HepG2 (cell line): Measurements from ENCODE around the gene SMCO1. TPM values are rescaled to one million over a fixed set of nuclear protein-coding genes. Genes with fewer than 3 reads are reported as not detected.

Experiments
- DNMT1 ChIP-seq: sonication (generic); formaldehyde crosslinking; IDR thresholded peaks from 2 replicates; pipeline ENCODE4 v1.5.1; 2020; ENCODE audit warnings: mild to moderate bottlenecking, missing genetic modification reagents
- HDAC1 ChIP-seq: sonication (generic); formaldehyde crosslinking; IDR thresholded peaks from 2 replicates; pipeline ENCODE4 v1.5.1; 2020; ENCODE audit warnings: mild to moderate bottlenecking, missing genetic modification reagents
- MBD4 ChIP-seq: IDR thresholded peaks from 2 replicates; pipeline ENCODE4 v1.6.1; 2012; ENCODE audit warnings: low read length, inconsistent platforms, borderline replicate concordance
- REPIN1 ChIP-seq: sonication (generic); formaldehyde crosslinking; IDR thresholded peaks from 2 replicates; pipeline ENCODE4 v1.8.0; 2022; ENCODE audit warnings: missing genetic modification reagents, low read depth, mild to moderate bottlenecking, borderline replicate concordance
- SIN3A ChIP-seq: IDR thresholded peaks from 2 replicates; pipeline ENCODE4 v1.6.1; 2011; ENCODE audit warnings: low read depth, mild to moderate bottlenecking, control low read depth, low read length, borderline replicate concordance
- SMAD9 ChIP-seq: sonication (generic); formaldehyde crosslinking; IDR thresholded peaks from 2 replicates; pipeline ENCODE4 v1.5.1; 2020; ENCODE audit warnings: mild to moderate bottlenecking, missing genetic modification reagents
- ZBTB21 ChIP-seq: sonication (generic); formaldehyde crosslinking; IDR thresholded peaks from 2 replicates; pipeline ENCODE4 v1.4.0; 2020; ENCODE audit warnings: missing genetic modification reagents
- ZNF550 ChIP-seq: sonication (generic); formaldehyde crosslinking; IDR thresholded peaks from 2 replicates; pipeline ENCODE4 v1.4.0; 2020; ENCODE audit warnings: mild to moderate bottlenecking, missing genetic modification reagents, borderline replicate concordance
- ZNF879 ChIP-seq: sonication (generic); formaldehyde crosslinking; IDR thresholded peaks from 2 replicates; pipeline ENCODE4 v1.8.1; 2023; ENCODE audit warnings: missing genetic modification reagents
- ZSCAN20 ChIP-seq: sonication (generic); formaldehyde crosslinking; IDR thresholded peaks from 2 replicates; pipeline ENCODE4 v1.4.0; 2020; ENCODE audit warnings: missing genetic modification reagents, mild to moderate bottlenecking, borderline replicate concordance
- ZSCAN25 ChIP-seq: sonication (generic); formaldehyde crosslinking; IDR thresholded peaks from 2 replicates; pipeline ENCODE4 v1.8.0; 2022; ENCODE audit warnings: mild to moderate bottlenecking, missing genetic modification reagents
- ZSCAN29 ChIP-seq: sonication (generic); formaldehyde crosslinking; conservative IDR thresholded peaks from 2 replicates; pipeline ENCODE4 v1.4.0; 2020; ENCODE audit warnings: mild to moderate bottlenecking, missing genetic modification reagents
- polyA plus RNA-seq, 8 experiments: library from polyadenylated mRNA; depleted of rRNA in 3 of 8; stranded (reverse) in 7 of 8; unstranded in 1 of 8; fragments of >200 nt; fragmentation: Illumina TruSeq in 4 of 8; extraction: Trizol in 4 of 8; gene quantifications; 2 replicates each; pipeline versions ENCODE4 v1.2.1 to v1.2.3, GENCODE V29; 2011 to 2016; ENCODE audit warnings: low read depth in 4 of 8, missing spikeins in 1 of 8, mixed read lengths in 1 of 8; ENCODE audit not compliant: insufficient read depth in 1 of 8
- total RNA-seq, 5 experiments: library from RNA; depleted of rRNA; stranded (reverse); fragments of >200 nt; fragmentation: Illumina TruSeq; extraction: Trizol; gene quantifications; 2 replicates each; pipeline ENCODE4 v1.2.3, GENCODE V29; 2016; ENCODE audit warnings: low read depth in 1 of 5
- TF ChIP-seq, protein P1 (sequence below): sonication (generic); formaldehyde crosslinking; IDR thresholded peaks from 2 replicates; pipeline ENCODE4; 2020; ENCODE audit warnings: missing genetic modification reagents, mild to moderate bottlenecking, borderline replicate concordance
- TF ChIP-seq, protein P2 (sequence below): IDR thresholded peaks from 2 replicates; pipeline ENCODE4 v1.6.1; 2016; ENCODE audit warnings: low read depth, missing genetic modification reagents, missing compliant biosample characterization
- TF ChIP-seq, protein P3 (sequence below): sonication (generic); formaldehyde crosslinking; IDR thresholded peaks from 2 replicates; pipeline ENCODE4 v1.4.0; 2020; ENCODE audit warnings: low read depth, mild to moderate bottlenecking, missing genetic modification reagents
- TF ChIP-seq, protein P4 (sequence below): sonication (generic); formaldehyde crosslinking; IDR thresholded peaks from 2 replicates; pipeline ENCODE4 v1.8.0; 2022; ENCODE audit warnings: mild to moderate bottlenecking, missing genetic modification reagents, moderate library complexity

Gene SMCO1
- total and polyA plus RNA-seq, 2 of the 13 experiments (the other 11 are each of a cell fraction or from before 2014, with no cell fraction given) = not detected

DNA sequence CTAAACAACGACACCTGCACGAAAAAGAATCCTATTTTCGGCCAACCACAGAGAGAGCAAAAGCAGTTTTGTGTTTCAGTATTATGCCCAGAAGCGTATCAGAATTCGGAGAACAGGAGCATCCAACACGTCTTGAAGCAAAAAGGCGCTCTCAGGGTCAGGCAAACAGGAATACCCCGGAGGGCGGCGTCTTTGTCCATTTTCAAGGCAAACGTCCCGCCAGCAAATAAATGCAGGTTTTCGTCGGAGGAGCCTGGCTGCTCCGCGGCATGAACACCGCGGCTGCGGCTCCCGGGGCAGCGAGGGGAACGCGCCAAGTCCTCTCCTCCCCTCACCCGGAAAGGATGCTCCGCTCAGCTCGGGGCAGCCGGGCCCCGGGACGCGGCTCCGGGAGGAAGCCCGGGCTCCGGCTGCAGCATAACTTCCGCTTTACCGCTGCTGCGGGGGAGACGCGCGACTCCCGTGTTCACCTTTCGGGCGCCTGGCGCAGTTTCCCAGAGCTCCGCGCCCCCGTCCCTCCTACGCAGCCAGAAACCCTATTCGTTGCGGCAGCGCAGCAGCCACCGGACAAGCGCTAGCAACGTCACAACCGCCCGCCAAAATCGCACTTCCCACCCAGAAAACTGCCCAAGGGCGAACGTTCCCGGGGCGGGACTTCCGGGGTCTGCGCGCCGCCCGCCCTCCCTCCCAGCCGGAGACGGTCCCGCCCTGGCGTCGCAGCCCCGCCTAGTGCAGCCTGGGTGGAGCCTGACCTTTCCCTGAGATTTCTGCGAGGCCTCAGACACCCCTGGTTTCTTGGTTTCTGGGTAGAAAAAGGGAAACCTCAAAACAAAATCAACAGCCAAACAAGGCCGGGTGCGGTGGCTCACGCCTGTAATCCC, 11.7 kb downstream of the SMCO1 start, which contains the start of gene RNF168 (continued):
- TF ChIP-seq DNMT1 (CRISPR knock-in tag) (no peak), REPIN1 (CRISPR knock-in tag) (peak; percentile 68; the same call in 1 of the 2 replicates), ZNF550 (CRISPR knock-in tag) (no peak), MBD4 (no peak), ZSCAN29 (CRISPR knock-in tag) (peak; percentile 60; the same call in 1 of the 2 replicates), ZBTB21 (CRISPR knock-in tag) (peak; percentile 83), SMAD9 (no peak), ZSCAN20 (CRISPR knock-in tag) (peak; percentile 84; the same call in 1 of the 2 replicates), HDAC1 (peak; percentile 91), ZNF879 (no peak), SIN3A (peak; percentile 82; the same call in 1 of the 2 replicates), ZSCAN25 (CRISPR knock-in tag) (0 out of 2 replicates have a peak, but pooled peaks have one; percentile 24)
- TF ChIP-seq, protein P1, sequence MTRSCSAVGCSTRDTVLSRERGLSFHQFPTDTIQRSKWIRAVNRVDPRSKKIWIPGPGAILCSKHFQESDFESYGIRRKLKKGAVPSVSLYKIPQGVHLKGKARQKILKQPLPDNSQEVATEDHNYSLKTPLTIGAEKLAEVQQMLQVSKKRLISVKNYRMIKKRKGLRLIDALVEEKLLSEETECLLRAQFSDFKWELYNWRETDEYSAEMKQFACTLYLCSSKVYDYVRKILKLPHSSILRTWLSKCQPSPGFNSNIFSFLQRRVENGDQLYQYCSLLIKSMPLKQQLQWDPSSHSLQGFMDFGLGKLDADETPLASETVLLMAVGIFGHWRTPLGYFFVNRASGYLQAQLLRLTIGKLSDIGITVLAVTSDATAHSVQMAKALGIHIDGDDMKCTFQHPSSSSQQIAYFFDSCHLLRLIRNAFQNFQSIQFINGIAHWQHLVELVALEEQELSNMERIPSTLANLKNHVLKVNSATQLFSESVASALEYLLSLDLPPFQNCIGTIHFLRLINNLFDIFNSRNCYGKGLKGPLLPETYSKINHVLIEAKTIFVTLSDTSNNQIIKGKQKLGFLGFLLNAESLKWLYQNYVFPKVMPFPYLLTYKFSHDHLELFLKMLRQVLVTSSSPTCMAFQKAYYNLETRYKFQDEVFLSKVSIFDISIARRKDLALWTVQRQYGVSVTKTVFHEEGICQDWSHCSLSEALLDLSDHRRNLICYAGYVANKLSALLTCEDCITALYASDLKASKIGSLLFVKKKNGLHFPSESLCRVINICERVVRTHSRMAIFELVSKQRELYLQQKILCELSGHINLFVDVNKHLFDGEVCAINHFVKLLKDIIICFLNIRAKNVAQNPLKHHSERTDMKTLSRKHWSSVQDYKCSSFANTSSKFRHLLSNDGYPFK (CRISPR knock-in tag) = 0 out of 2 replicates have a peak, but pooled peaks have one; percentile 28
- TF ChIP-seq, protein P2, sequence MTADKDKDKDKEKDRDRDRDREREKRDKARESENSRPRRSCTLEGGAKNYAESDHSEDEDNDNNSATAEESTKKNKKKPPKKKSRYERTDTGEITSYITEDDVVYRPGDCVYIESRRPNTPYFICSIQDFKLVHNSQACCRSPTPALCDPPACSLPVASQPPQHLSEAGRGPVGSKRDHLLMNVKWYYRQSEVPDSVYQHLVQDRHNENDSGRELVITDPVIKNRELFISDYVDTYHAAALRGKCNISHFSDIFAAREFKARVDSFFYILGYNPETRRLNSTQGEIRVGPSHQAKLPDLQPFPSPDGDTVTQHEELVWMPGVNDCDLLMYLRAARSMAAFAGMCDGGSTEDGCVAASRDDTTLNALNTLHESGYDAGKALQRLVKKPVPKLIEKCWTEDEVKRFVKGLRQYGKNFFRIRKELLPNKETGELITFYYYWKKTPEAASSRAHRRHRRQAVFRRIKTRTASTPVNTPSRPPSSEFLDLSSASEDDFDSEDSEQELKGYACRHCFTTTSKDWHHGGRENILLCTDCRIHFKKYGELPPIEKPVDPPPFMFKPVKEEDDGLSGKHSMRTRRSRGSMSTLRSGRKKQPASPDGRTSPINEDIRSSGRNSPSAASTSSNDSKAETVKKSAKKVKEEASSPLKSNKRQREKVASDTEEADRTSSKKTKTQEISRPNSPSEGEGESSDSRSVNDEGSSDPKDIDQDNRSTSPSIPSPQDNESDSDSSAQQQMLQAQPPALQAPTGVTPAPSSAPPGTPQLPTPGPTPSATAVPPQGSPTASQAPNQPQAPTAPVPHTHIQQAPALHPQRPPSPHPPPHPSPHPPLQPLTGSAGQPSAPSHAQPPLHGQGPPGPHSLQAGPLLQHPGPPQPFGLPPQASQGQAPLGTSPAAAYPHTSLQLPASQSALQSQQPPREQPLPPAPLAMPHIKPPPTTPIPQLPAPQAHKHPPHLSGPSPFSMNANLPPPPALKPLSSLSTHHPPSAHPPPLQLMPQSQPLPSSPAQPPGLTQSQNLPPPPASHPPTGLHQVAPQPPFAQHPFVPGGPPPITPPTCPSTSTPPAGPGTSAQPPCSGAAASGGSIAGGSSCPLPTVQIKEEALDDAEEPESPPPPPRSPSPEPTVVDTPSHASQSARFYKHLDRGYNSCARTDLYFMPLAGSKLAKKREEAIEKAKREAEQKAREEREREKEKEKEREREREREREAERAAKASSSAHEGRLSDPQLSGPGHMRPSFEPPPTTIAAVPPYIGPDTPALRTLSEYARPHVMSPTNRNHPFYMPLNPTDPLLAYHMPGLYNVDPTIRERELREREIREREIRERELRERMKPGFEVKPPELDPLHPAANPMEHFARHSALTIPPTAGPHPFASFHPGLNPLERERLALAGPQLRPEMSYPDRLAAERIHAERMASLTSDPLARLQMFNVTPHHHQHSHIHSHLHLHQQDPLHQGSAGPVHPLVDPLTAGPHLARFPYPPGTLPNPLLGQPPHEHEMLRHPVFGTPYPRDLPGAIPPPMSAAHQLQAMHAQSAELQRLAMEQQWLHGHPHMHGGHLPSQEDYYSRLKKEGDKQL (CRISPR knock-in tag) = 0 out of 2 replicates have a peak, but pooled peaks have one; percentile 10
- TF ChIP-seq, protein P3, sequence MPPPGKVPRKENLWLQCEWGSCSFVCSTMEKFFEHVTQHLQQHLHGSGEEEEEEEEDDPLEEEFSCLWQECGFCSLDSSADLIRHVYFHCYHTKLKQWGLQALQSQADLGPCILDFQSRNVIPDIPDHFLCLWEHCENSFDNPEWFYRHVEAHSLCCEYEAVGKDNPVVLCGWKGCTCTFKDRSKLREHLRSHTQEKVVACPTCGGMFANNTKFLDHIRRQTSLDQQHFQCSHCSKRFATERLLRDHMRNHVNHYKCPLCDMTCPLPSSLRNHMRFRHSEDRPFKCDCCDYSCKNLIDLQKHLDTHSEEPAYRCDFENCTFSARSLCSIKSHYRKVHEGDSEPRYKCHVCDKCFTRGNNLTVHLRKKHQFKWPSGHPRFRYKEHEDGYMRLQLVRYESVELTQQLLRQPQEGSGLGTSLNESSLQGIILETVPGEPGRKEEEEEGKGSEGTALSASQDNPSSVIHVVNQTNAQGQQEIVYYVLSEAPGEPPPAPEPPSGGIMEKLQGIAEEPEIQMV (CRISPR knock-in tag) = no peak; the same call in 1 of the 2 replicates
- TF ChIP-seq, protein P4, sequence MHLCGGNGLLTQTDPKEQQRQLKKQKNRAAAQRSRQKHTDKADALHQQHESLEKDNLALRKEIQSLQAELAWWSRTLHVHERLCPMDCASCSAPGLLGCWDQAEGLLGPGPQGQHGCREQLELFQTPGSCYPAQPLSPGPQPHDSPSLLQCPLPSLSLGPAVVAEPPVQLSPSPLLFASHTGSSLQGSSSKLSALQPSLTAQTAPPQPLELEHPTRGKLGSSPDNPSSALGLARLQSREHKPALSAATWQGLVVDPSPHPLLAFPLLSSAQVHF = no peak
